Upper lobe of left lung (tissue), 6 donors: ENCODE results near the gene RTP3. TPM values are rescaled to one million over a fixed set of nuclear protein-coding genes. Genes with fewer than 3 reads are reported as not detected.

Experiments used
- ATAC-seq, 2 donors: fragments of 200-7000 bp; cut with Tn5 transposase; one replicate each; pipeline ENCODE4 v1.9.1; 2022; ENCODE audit warnings: mild to moderate bottlenecking in 2 of 2, moderate library complexity in 2 of 2; ENCODE audit not compliant: low FRiP score in 2 of 2
- DNase-seq, 2 donors: peaks; one replicate each; pipeline ENCODE4 v3.0.0-alpha.2; 2019 to 2020
- H3K27ac ChIP-seq, 4 donors: fragments of 200-600 bp; sonication (generic); one replicate each; pipeline ENCODE4 v1.5.1; 2016 to 2019
- H3K27me3 ChIP-seq, 4 donors: fragments of 200-600 bp; sonication (generic); one replicate each; pipeline ENCODE4 v1.5.1; 2017 to 2019
- H3K36me3 ChIP-seq, 4 donors: fragments of 200-600 bp; sonication (generic); one replicate each; pipeline ENCODE4 v1.5.1; 2016 to 2019
- H3K4me1 ChIP-seq, 4 donors: fragments of 200-600 bp; sonication (generic); one replicate each; pipeline ENCODE4 v1.5.1; 2018 to 2019
- H3K4me3 ChIP-seq, 4 donors: fragments of 200-600 bp; sonication (generic); one replicate each; pipeline ENCODE4 v1.5.1; 2017 to 2019; ENCODE audit warnings: mild to moderate bottlenecking in 2 of 4, moderate library complexity in 1 of 4
- H3K9me3 ChIP-seq, 4 donors: fragments of 200-600 bp; sonication (generic); one replicate each; pipeline ENCODE4 v1.5.1; 2018 to 2019
- CTCF ChIP-seq, 6 experiments: fragments of 450-650 bp in 4 of 6; fragments of 200-600 bp in 2 of 6; sonication (generic) in 2 of 6; IDR thresholded peaks; one replicate each; pipeline ENCODE4 v1.5.1; 2016 to 2019; ENCODE audit warnings: antibody characterized with exemption in 6 of 6
- EP300 ChIP-seq, 4 donors: sonication (generic); formaldehyde crosslinking; IDR thresholded peaks; one replicate each; pipeline ENCODE4 v1.5.1; 2017; ENCODE audit warnings: antibody characterized with exemption in 4 of 4, control low read depth in 2 of 4
- POLR2A ChIP-seq, 4 donors: fragments of 450-650 bp; IDR thresholded peaks; one replicate each; pipeline ENCODE4 v1.5.1; 2016 to 2017; ENCODE audit warnings: antibody characterized with exemption in 4 of 4, mild to moderate bottlenecking in 2 of 4
- POLR2AphosphoS5 ChIP-seq, 2 donors: sonication (generic); formaldehyde crosslinking; IDR thresholded peaks; one replicate each; pipeline ENCODE4 v1.5.1; 2017; ENCODE audit warnings: antibody characterized with exemption in 2 of 2
- WGBS, 2 donors: methylation state at CpG; one replicate each; pipeline ENCODE4 v1.1.5; 2017 to 2018; 5-methylcytosine and 5-hydroxymethylcytosine counted together
- total RNA-seq, 6 donors: library from RNA; depleted of rRNA in 4 of 6; stranded (reverse); fragments of >200 nt in 4 of 6; gene quantifications; one replicate each; pipeline versions ENCODE4 v1.1.0 to v1.2.1, GENCODE V29; 2016 to 2021
- donor health status: DM: no; HTN: no; CAD: no; lungs with moderate emphysema.
- donor health status: DM: no; HTN: yes; CAD: no; lungs with severe emphysema.

Gene RTP3
- total RNA-seq, 6 donors from 2014 or later = not detected

- H3K27ac ChIP-seq = peak within 1 kb of the TSS in 2 of 4 donors; percentile 44 to 57
- peaks cover 9 to 39% (median 30%) of the 10 kb centered on the region in 4 donors for H3K4me1 ChIP-seq
- no peak for TF ChIP-seq EP300 (IDR thresholded peaks at IDR 0.05)
- TF ChIP-seq POLR2A (IDR thresholded peaks at IDR 0.05) = peak in 1 of 4 donors; percentile 33
- no peaks in the 10 kb centered on the region for H3K36me3 ChIP-seq
- H3K4me3 ChIP-seq = peak within 1 kb of the TSS in 2 of 4 donors; percentile 20 to 37
- no peaks in the 10 kb centered on the region for H3K27me3 ChIP-seq
- WGBS, 2 donors = 31 to 62% methylated on average over 8 to 43 of the region's 44 CpGs
- ATAC-seq = no peak
- DNase-seq = peak in 1 of 2 donors; percentile 76
- no peaks in the 10 kb centered on the region for H3K9me3 ChIP-seq
Measured at GRCh38 chr3:46464326-46465195, 33.2 kb upstream of the RTP3 start, which contains the start of gene LTF. TSS of gene LTF (minus strand) at chr3:46464905. CDS start at chr3:46464867, 38 bp downstream.

- peaks cover 9 to 45% (median 30%) of the 10 kb centered on the region in 4 donors for H3K4me1 ChIP-seq
- DNase-seq (no peak), ATAC-seq (no peak)
- peak overlapping the region in 1 of 4 donors; percentile 43 for H3K27ac ChIP-seq
- no peaks in the 10 kb centered on the region for H3K36me3 ChIP-seq
- H3K9me3 ChIP-seq = no peaks in the 10 kb centered on the region
- 52 to 73% methylated on average over 2 of the region's 2 CpGs for WGBS, 2 donors
- H3K27me3 ChIP-seq = no peaks in the 10 kb centered on the region
- no peak for TF ChIP-seq CTCF (IDR thresholded peaks at IDR 0.05)
- no peak for TF ChIP-seq POLR2AphosphoS5 (IDR thresholded peaks at IDR 0.05)
- TF ChIP-seq EP300 (IDR thresholded peaks at IDR 0.05) = no peak
- TF ChIP-seq POLR2A (IDR thresholded peaks at IDR 0.05) = no peak
- peak overlapping the region in 1 of 4 donors; percentile 37 for H3K4me3 ChIP-seq
Measured at GRCh38 chr3:46465196-46465520, 32.6 kb upstream of the RTP3 start.

GRCh38 chr3:46466273-46466672, 31.5 kb upstream of the RTP3 start:
- H3K4me1 ChIP-seq = peaks cover 9 to 48% (median 30%) of the 10 kb centered on the region in 4 donors
- H3K27ac ChIP-seq = no peak overlapping the region
- DNase-seq (no peak), ATAC-seq (peak in 1 of 2 donors; percentile 30)
- no peaks in the 10 kb centered on the region for H3K36me3 ChIP-seq
- no peaks in the 10 kb centered on the region for H3K27me3 ChIP-seq
- TF ChIP-seq CTCF (IDR thresholded peaks at IDR 0.05) = no peak
- TF ChIP-seq EP300 (IDR thresholded peaks at IDR 0.05) = no peak
- TF ChIP-seq POLR2A (IDR thresholded peaks at IDR 0.05) = no peak
- no peak for TF ChIP-seq POLR2AphosphoS5 (IDR thresholded peaks at IDR 0.05)
- no peak overlapping the region for H3K4me3 ChIP-seq
- H3K9me3 ChIP-seq = no peaks in the 10 kb centered on the region

- WGBS, 2 donors = 78 to 86% methylated on average over 1 of the region's 1 CpG
- Histone ChIP-seq H3K27ac (no peak overlapping the region), H3K9me3 (no peaks in the 10 kb centered on the region), H3K4me3 (no peak overlapping the region), H3K27me3 (no peaks in the 10 kb centered on the region), H3K4me1 (peaks cover 9 to 45% (median 28%) of the 10 kb centered on the region in 4 donors), H3K36me3 (no peaks in the 10 kb centered on the region)
- no peak for ATAC-seq
- TF ChIP-seq POLR2A (IDR thresholded peaks at IDR 0.05) (no peak), EP300 (IDR thresholded peaks at IDR 0.05) (no peak), CTCF (IDR thresholded peaks at IDR 0.05) (no peak), POLR2AphosphoS5 (IDR thresholded peaks at IDR 0.05) (no peak)
- DNase-seq = no peak
Measured at GRCh38 chr3:46466871-46467403, 30.8 kb upstream of the RTP3 start.

GRCh38 chr3:46467562-46467961, 30.2 kb upstream of the RTP3 start:
- DNase-seq = no peak
- Histone ChIP-seq H3K27me3 (no peaks in the 10 kb centered on the region), H3K36me3 (no peaks in the 10 kb centered on the region), H3K4me3 (no peak overlapping the region), H3K27ac (no peak overlapping the region), H3K9me3 (no peaks in the 10 kb centered on the region), H3K4me1 (peaks cover 9 to 39% (median 25%) of the 10 kb centered on the region in 4 donors)
- WGBS, 2 donors = 92 to 93% methylated on average over 4 of the region's 4 CpGs
- no peak for ATAC-seq
- TF ChIP-seq POLR2AphosphoS5 (IDR thresholded peaks at IDR 0.05) = no peak
- TF ChIP-seq POLR2A (IDR thresholded peaks at IDR 0.05) = no peak
- no peak for TF ChIP-seq CTCF (IDR thresholded peaks at IDR 0.05)
- TF ChIP-seq EP300 (IDR thresholded peaks at IDR 0.05) = no peak
